IMR-90 (cell line): ENCODE data around the gene VDR. TPM values are rescaled to one million over a fixed set of nuclear protein-coding genes. Genes with fewer than 3 reads are reported as not detected.
A peak's percentile ranks its signal among the peaks of the same experiment; 100 is the strongest.

Experiments used
- ATAC-seq: fragments of 200-7000 bp; cut with Tn5 transposase; 2 replicates; pipeline ENCODE4 v1.9.1; 2020; ENCODE audit warnings: low read depth, mild to moderate bottlenecking, moderate library complexity
- BruUV-seq: library from RNA; stranded (reverse); fragments of 400-500 nt; replicated peaks from 2 replicates; lab custom pipeline; 2021; lab: Mats Ljungman, UMichigan
- CTCF ChIA-PET: fragments of 300-600 bp; formaldehyde crosslinking; extraction: SDS; loops from one replicate; lab custom pipeline; 2021; ENCODE audit warnings: antibody characterized with exemption; lab: Yijun Ruan, JAX
- POLR2A ChIA-PET: fragments of 300-600 bp; sonication (Branson Sonifier 250); formaldehyde crosslinking; loops from one replicate; lab custom pipeline; 2022; ENCODE audit warnings: antibody characterized with exemption; ENCODE audit not compliant: unreplicated experiment; lab: Charles Lee
- DNase-seq: peaks from one replicate; pipeline ENCODE4 v3.0.0; 2013
- H2AFZ ChIP-seq: replicated peaks from 2 replicates; pipeline ENCODE3; 2013; ENCODE audit warnings: low read length, mild to moderate bottlenecking; ENCODE audit not compliant: poor library complexity
- H2AK5ac ChIP-seq: 2 replicates; pipeline ENCODE4 v1.6.1; 2013; ENCODE audit warnings: low read depth, low read length, inconsistent platforms
- H2AK9ac ChIP-seq: replicated peaks from 2 replicates; pipeline ENCODE3; 2013; ENCODE audit warnings: mild to moderate bottlenecking, low read depth, low read length, moderate library complexity; ENCODE audit not compliant: poor library complexity
- H2BK120ac ChIP-seq: 2 replicates; pipeline ENCODE4 v1.6.1; 2013; ENCODE audit warnings: low read depth, low read length, inconsistent platforms
- H2BK15ac ChIP-seq: 3 replicates; pipeline ENCODE4 v1.6.1; 2013; ENCODE audit warnings: low read depth, low read length, inconsistent platforms
- H2BK20ac ChIP-seq: 2 replicates; pipeline ENCODE4 v1.6.1; 2013; ENCODE audit warnings: low read depth, mild to moderate bottlenecking, inconsistent platforms, low read length, moderate library complexity
- H2BK5ac ChIP-seq: 2 replicates; pipeline ENCODE4 v1.6.1; 2013; ENCODE audit warnings: mild to moderate bottlenecking, low read depth, low read length, inconsistent platforms; ENCODE audit not compliant: poor library complexity, severe bottlenecking
- H3K14ac ChIP-seq: replicated peaks from 2 replicates; pipeline ENCODE4 v1.6.1; 2013; ENCODE audit warnings: low read depth, low read length, inconsistent platforms
- H3K18ac ChIP-seq: 2 replicates; pipeline ENCODE4 v1.6.1; 2013; ENCODE audit warnings: low read depth, low read length, control low read depth
- H3K23ac ChIP-seq: 2 replicates; pipeline ENCODE4 v1.6.1; 2013; ENCODE audit warnings: low read depth, low read length, inconsistent platforms
- H3K27ac ChIP-seq: 2 replicates; pipeline ENCODE4 v1.5.1; 2013; ENCODE audit warnings: mild to moderate bottlenecking, control low read depth, low read length; ENCODE audit not compliant: insufficient read depth
- H3K27me3 ChIP-seq: 2 replicates; pipeline ENCODE4 v1.6.1; 2013; ENCODE audit warnings: low read length; ENCODE audit not compliant: control insufficient read depth, insufficient read depth
- H3K36me3 ChIP-seq: 2 replicates; pipeline ENCODE4 v1.6.1; 2013; ENCODE audit warnings: low read length, mixed read lengths; ENCODE audit not compliant: control insufficient read depth, insufficient read depth
- H3K4ac ChIP-seq: 2 replicates; pipeline ENCODE4 v1.6.1; 2013; ENCODE audit warnings: low read depth, low read length, inconsistent platforms
- H3K4me1 ChIP-seq: 2 replicates; pipeline ENCODE4 v1.6.1; 2013; ENCODE audit warnings: low read length, mixed read lengths; ENCODE audit not compliant: control insufficient read depth, insufficient read depth
- H3K4me2 ChIP-seq: 2 replicates; pipeline ENCODE4 v1.6.1; 2013; ENCODE audit warnings: low read depth, mild to moderate bottlenecking, control low read depth, low read length, moderate library complexity
- H3K4me3 ChIP-seq: 2 replicates; pipeline ENCODE4 v1.5.1; 2013; ENCODE audit warnings: low read depth, mild to moderate bottlenecking, control low read depth, low read length, moderate library complexity; ENCODE audit not compliant: insufficient read depth
- H3K56ac ChIP-seq: 2 replicates; pipeline ENCODE4 v1.6.1; 2013; ENCODE audit warnings: low read length, inconsistent platforms; ENCODE audit not compliant: insufficient read depth; ENCODE audit errors: extremely low read depth
- H3K79me1 ChIP-seq, 2 experiments: 2 replicates each; pipeline ENCODE4 v1.6.1; 2013; ENCODE audit warnings: low read length in 2 of 2, inconsistent platforms in 1 of 2, low read depth in 1 of 2
- H3K9ac ChIP-seq: 2 replicates; pipeline ENCODE4 v1.6.1; 2013; ENCODE audit warnings: low read depth, low read length, control low read depth
- H3K9me1 ChIP-seq: 2 replicates; pipeline ENCODE4 v1.6.1; 2013; ENCODE audit warnings: low read length, inconsistent platforms; ENCODE audit not compliant: insufficient read depth
- H3K9me3 ChIP-seq: 2 replicates; pipeline ENCODE4 v1.6.1; 2013; ENCODE audit warnings: low read length; ENCODE audit not compliant: control insufficient read depth, insufficient read depth
- H4K20me1 ChIP-seq: 2 replicates; pipeline ENCODE4 v1.6.1; 2013; ENCODE audit warnings: low read length, inconsistent platforms; ENCODE audit not compliant: insufficient read depth
- H4K5ac ChIP-seq: 2 replicates; pipeline ENCODE4 v1.6.1; 2013; ENCODE audit warnings: mild to moderate bottlenecking, low read depth, low read length, control low read depth
- H4K8ac ChIP-seq, 2 experiments: 2 replicates each; pipeline ENCODE4 v1.6.1; 2013; ENCODE audit warnings: low read depth in 2 of 2, low read length in 2 of 2, control low read depth in 1 of 2, inconsistent platforms in 1 of 2
- H4K91ac ChIP-seq: 2 replicates; pipeline ENCODE4 v1.6.1; 2013; ENCODE audit warnings: low read depth, low read length, inconsistent platforms; ENCODE audit not compliant: insufficient read depth
- BHLHE40 ChIP-seq: fragments of 150-350 bp; IDR thresholded peaks from 2 replicates; pipeline ENCODE4 v1.6.1; 2016; ENCODE audit warnings: mild to moderate bottlenecking, low read depth, low read length
- CEBPB ChIP-seq: IDR thresholded peaks from 2 replicates; pipeline ENCODE4 v1.6.1; 2012; ENCODE audit warnings: low read depth, low read length, improper control_type of control experiment
- FOS ChIP-seq: fragments of 150-350 bp; IDR thresholded peaks from 2 replicates; pipeline ENCODE4 v1.6.1; 2016; ENCODE audit warnings: low read depth, low read length
- MAFK ChIP-seq: IDR thresholded peaks from 2 replicates; pipeline ENCODE4 v1.6.1; 2012; ENCODE audit warnings: low read depth, low read length, improper control_type of control experiment
- MAZ ChIP-seq: IDR thresholded peaks from 2 replicates; pipeline ENCODE4 v1.6.1; 2012; ENCODE audit warnings: low read depth, mild to moderate bottlenecking, low read length, improper control_type of control experiment, moderate library complexity, borderline replicate concordance
- MXI1 ChIP-seq: IDR thresholded peaks from 2 replicates; pipeline ENCODE4 v1.6.1; 2012; ENCODE audit warnings: low read depth, mild to moderate bottlenecking, low read length, moderate library complexity, borderline replicate concordance
- RAD21 ChIP-seq: IDR thresholded peaks from 2 replicates; pipeline ENCODE4 v1.6.1; 2012; ENCODE audit warnings: low read length, improper control_type of control experiment
- WGBS, 2 experiments: methylation state at CpG; one replicate each; pipeline versions ENCODE4 v1.1.5 to v1.1.7; 2013; ENCODE audit warnings: missing lambda C conversion rate in 2 of 2; ENCODE audit not compliant: insufficient read length in 1 of 2; ENCODE audit errors: extremely low coverage in 2 of 2; 5-methylcytosine and 5-hydroxymethylcytosine counted together
- dilution Hi-C: fragments of 300-500 bp; cut with HindIII; formaldehyde crosslinking; loops from one replicate; pipeline ENCODE4 v1.14.3; 2018; ENCODE audit warnings: low sequenced_read_pairs; ENCODE audit not compliant: unreplicated experiment
- in situ Hi-C: fragments of 300-500 bp; cut with MboI; formaldehyde crosslinking; loops from 3 replicates; pipeline ENCODE4 v1.14.3; 2019; ENCODE audit warnings: low sequenced_read_pairs, inconsistent platforms, mixed read lengths
- intact Hi-C: fragments of 100-400 bp; cut with micrococcal nuclease; formaldehyde crosslinking; loops from 2 replicates; pipeline ENCODE4 v1.10.0; 2022
- polyA plus RNA-seq, 3 experiments: library from polyadenylated mRNA; depleted of rRNA; stranded (reverse); fragments of >200 nt; gene quantifications; 2 replicates each; pipeline ENCODE4 v1.2.3, GENCODE V29; 2012; ENCODE audit warnings: low replicate concordance in 1 of 3
- total RNA-seq: library from RNA; depleted of rRNA; stranded (reverse); fragments of >200 nt; gene quantifications from 2 replicates; pipeline ENCODE4 v1.2.3, GENCODE V29; 2012
- TF ChIP-seq, protein P1 (sequence below): fragments of 150-350 bp; IDR thresholded peaks from 2 replicates; pipeline ENCODE4 v1.6.1; 2016; ENCODE audit warnings: low read depth, mild to moderate bottlenecking, low read length, moderate library complexity, borderline replicate concordance

Gene VDR
- total and polyA plus RNA-seq, 2 of the 4 experiments (the other 2 are of a cell fraction): 5.4 to 8.5 TPM

- no peak overlapping the region for H3K4me2 ChIP-seq
- H2BK20ac ChIP-seq: no peak overlapping the region
- no peak overlapping the region for H3K4me3 ChIP-seq
- POLR2A ChIA-PET: no interaction called here
- H2BK15ac ChIP-seq: no peak overlapping the region
- no peaks in the 10 kb centered on the region for H3K9me3 ChIP-seq
- H3K36me3 ChIP-seq: no peaks in the 10 kb centered on the region
- no peak overlapping the region for H3K4ac ChIP-seq
- no peak for ATAC-seq
- CTCF ChIA-PET: no interaction called here
- H2BK5ac ChIP-seq: no peak overlapping the region
- TF ChIP-seq RAD21: no peak
- TF ChIP-seq MAZ: no peak
- no peak for TF ChIP-seq BHLHE40
- no peak for TF ChIP-seq CEBPB
- no peak for TF ChIP-seq FOS
- no peak for TF ChIP-seq MXI1
- TF ChIP-seq MAFK: no peak
- TF ChIP-seq, protein P1, sequence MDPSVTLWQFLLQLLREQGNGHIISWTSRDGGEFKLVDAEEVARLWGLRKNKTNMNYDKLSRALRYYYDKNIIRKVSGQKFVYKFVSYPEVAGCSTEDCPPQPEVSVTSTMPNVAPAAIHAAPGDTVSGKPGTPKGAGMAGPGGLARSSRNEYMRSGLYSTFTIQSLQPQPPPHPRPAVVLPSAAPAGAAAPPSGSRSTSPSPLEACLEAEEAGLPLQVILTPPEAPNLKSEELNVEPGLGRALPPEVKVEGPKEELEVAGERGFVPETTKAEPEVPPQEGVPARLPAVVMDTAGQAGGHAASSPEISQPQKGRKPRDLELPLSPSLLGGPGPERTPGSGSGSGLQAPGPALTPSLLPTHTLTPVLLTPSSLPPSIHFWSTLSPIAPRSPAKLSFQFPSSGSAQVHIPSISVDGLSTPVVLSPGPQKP: no peak
- 53% methylated on average over 2 of the region's 8 CpGs; no CpG with 5 or more reads in 1 of the 2 experiments for WGBS, 2 experiments
- peaks cover 17% of the 10 kb centered on the region; the same call in 1 of the 2 replicates for H3K9me1 ChIP-seq
- H3K23ac ChIP-seq: no peak overlapping the region
- no peak overlapping the region for H3K9ac ChIP-seq
- no peak overlapping the region for H3K14ac ChIP-seq
- H4K8ac ChIP-seq: no peak overlapping the region
- no peak overlapping the region for H2AK9ac ChIP-seq
- intact Hi-C loops: no loop called here
- no peak overlapping the region for H3K56ac ChIP-seq
- no peak overlapping the region for H2BK120ac ChIP-seq
- H3K27me3 ChIP-seq: no peaks in the 10 kb centered on the region
- BruUV-seq: no TSS peak
- peaks cover 11 to 40% of the 10 kb centered on the region in 2 experiments; a peak in 3 of 4 replicates for H3K79me1 ChIP-seq
- H4K5ac ChIP-seq: no peak overlapping the region
- H3K18ac ChIP-seq: no peak overlapping the region
- no peak overlapping the region; the same call in 1 of the 2 replicates for H4K91ac ChIP-seq
- H4K20me1 ChIP-seq: 0 out of 2 replicates have a peak, but pooled peaks cover 10% of the 10 kb centered on the region
- no peak for DNase-seq
- 0 out of 2 replicates have a peak, but pooled peaks cover 3% of the 10 kb centered on the region for H3K4me1 ChIP-seq
- in situ Hi-C loops: no loop called here
- H2AFZ ChIP-seq: peak overlapping the region; percentile 14
- no peak overlapping the region for H2AK5ac ChIP-seq
- H3K27ac ChIP-seq: no peak overlapping the region
- dilution Hi-C loops: no loop called here
These were observed 8.2 kb downstream of the VDR start for GRCh38 chr12:47896633-47897032.
